ENCODE data around the gene DNLZ. TPM values are rescaled to one million over a fixed set of nuclear protein-coding genes. Genes with fewer than 3 reads are reported as not detected.
"Not testable (repeated sequence)": the region's sequence is repeated elsewhere in the genome, so short reads cannot be mapped to it uniquely, and the experiment has no call there.

DNLZ gene
- total RNA-seq, 4 donors from 2014 or later, result 37.9 to 65.1 (median 54.3) TPM

- no peak overlapping the region for H3K27ac ChIP-seq
- in situ Hi-C loops (cut with MboI; ENCODE audit: low sequenced_read_pairs in 4 of 4) (no loop called here), intact Hi-C loops (cut with DNase I; ENCODE audit: low total_unique reads) (no loop called here)
- ATAC-seq (no peak), DNase-seq (no peak)
- TF ChIP-seq CTCF (IDR thresholded peaks at IDR 0.05 in 4 of 5, conservative IDR thresholded peaks at IDR 0.05 in 1 of 5), result no peak
- TF ChIP-seq POLR2A (IDR thresholded peaks at IDR 0.05), result no peak
- no peak overlapping the region for H3K4me3 ChIP-seq
- no peaks in the 10 kb centered on the region for H3K9me3 ChIP-seq
- no peaks in the 10 kb centered on the region for H3K36me3 ChIP-seq
- no peaks in the 10 kb centered on the region for H3K27me3 ChIP-seq
- H3K4me1 ChIP-seq, result no peaks in the 10 kb centered on the region
Observed at GRCh38 chr9:136354592-136355085, 8.9 kb downstream of the DNLZ start.

GRCh38 chr9:136353757-136354488 lies 9.6 kb downstream of the DNLZ start:
- intact Hi-C loops (cut with DNase I; ENCODE audit: low total_unique reads), result no loop called here
- H3K4me1 ChIP-seq, result no peaks in the 10 kb centered on the region
- no peaks in the 10 kb centered on the region for H3K36me3 ChIP-seq
- no peaks in the 10 kb centered on the region for H3K9me3 ChIP-seq
- ATAC-seq (no peak), DNase-seq (no peak)
- no peaks in the 10 kb centered on the region for H3K27me3 ChIP-seq
- in situ Hi-C loops (cut with MboI; ENCODE audit: low sequenced_read_pairs in 4 of 4), result no loop called here
- TF ChIP-seq POLR2A (IDR thresholded peaks at IDR 0.05) (no peak), CTCF (IDR thresholded peaks at IDR 0.05 in 4 of 5, conservative IDR thresholded peaks at IDR 0.05 in 1 of 5) (no peak)
- no peak overlapping the region for H3K27ac ChIP-seq
- no peak overlapping the region for H3K4me3 ChIP-seq

- H3K27me3 ChIP-seq, result no peaks in the 10 kb centered on the region
- H3K4me3 ChIP-seq, result no peak overlapping the region
- H3K9me3 ChIP-seq, result no peaks in the 10 kb centered on the region
- intact Hi-C loops (cut with DNase I; ENCODE audit: low total_unique reads) (no loop called here), in situ Hi-C loops (cut with MboI; ENCODE audit: low sequenced_read_pairs in 4 of 4) (no loop called here)
- TF ChIP-seq POLR2A (IDR thresholded peaks at IDR 0.05) (no peak), CTCF (IDR thresholded peaks at IDR 0.05 in 4 of 5, conservative IDR thresholded peaks at IDR 0.05 in 1 of 5) (no peak)
- H3K36me3 ChIP-seq, result no peaks in the 10 kb centered on the region
- H3K4me1 ChIP-seq, result no peaks in the 10 kb centered on the region
- H3K27ac ChIP-seq, result no peak overlapping the region
- DNase-seq (no peak), ATAC-seq (no peak)
Observed at GRCh38 chr9:136353088-136353487, 10.5 kb downstream of the DNLZ start.

GRCh38 chr9:136352682-136353081 lies 10.9 kb downstream of the DNLZ start:
- no peaks in the 10 kb centered on the region for H3K9me3 ChIP-seq
- TF ChIP-seq CTCF (IDR thresholded peaks at IDR 0.05 in 4 of 5, conservative IDR thresholded peaks at IDR 0.05 in 1 of 5), result no peak
- H3K27me3 ChIP-seq, result no peaks in the 10 kb centered on the region
- intact Hi-C loops (cut with DNase I; ENCODE audit: low total_unique reads) (no loop called here), in situ Hi-C loops (cut with MboI; ENCODE audit: low sequenced_read_pairs in 4 of 4) (no loop called here)
- DNase-seq (no peak), ATAC-seq (no peak)
- no peaks in the 10 kb centered on the region for H3K4me1 ChIP-seq
- H3K4me3 ChIP-seq, result peak overlapping the region in 1 of 4 donors; percentile 40
- no peak overlapping the region for H3K27ac ChIP-seq
- H3K36me3 ChIP-seq, result no peaks in the 10 kb centered on the region

GRCh38 chr9:136351868-136352267 lies 11.7 kb downstream of the DNLZ start:
- ATAC-seq; H3K9me3 ChIP-seq; H3K36me3 ChIP-seq; intact Hi-C loops (cut with DNase I; ENCODE audit: low total_unique reads); H3K27me3 ChIP-seq; in situ Hi-C loops (cut with MboI; ENCODE audit: low sequenced_read_pairs in 4 of 4); DNase-seq; H3K4me1 ChIP-seq; H3K27ac ChIP-seq: not testable (repeated sequence)
- H3K4me3 ChIP-seq, result peak overlapping the region in 1 of 4 donors; percentile 37
